NCI-H128 (cell line): ENCODE data around the gene EGLN3.

Source experiments
- DNase-seq: peaks from one replicate; lab custom pipeline; 2025; ENCODE audit not compliant: unreplicated experiment; lab: John Stamatoyannopoulos, UW

EGLN3 gene

GRCh38 chr14:33915682-33916081, 35.2 kb downstream of the EGLN3 start:
- DNase-seq = no peak

- no peak for DNase-seq
Observed at GRCh38 chr14:33914676-33915516, 36.0 kb downstream of the EGLN3 start.

- DNase-seq = no peak
Observed at GRCh38 chr14:33911046-33911445, 39.8 kb downstream of the EGLN3 start.

DNA sequence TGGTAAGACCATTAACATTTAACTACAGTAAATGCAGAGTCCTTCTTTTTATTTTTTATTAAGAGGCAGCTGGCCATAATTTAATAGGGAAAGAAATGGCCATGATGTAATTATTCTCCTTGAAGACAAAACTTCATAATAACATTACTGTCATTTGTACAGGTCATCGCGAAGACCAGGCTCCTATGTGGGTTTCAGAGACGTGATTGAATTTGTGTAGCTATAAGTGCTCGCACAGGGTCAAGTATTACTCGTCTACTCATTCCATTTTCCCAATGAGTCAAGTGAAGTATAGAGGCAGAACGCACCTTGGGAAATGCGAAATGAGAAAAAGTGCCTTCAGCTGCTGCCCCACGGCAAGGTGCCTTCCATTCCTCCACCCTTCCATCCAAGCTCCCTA, 40.4 kb downstream of the EGLN3 start:
- DNase-seq = no peak

DNA sequence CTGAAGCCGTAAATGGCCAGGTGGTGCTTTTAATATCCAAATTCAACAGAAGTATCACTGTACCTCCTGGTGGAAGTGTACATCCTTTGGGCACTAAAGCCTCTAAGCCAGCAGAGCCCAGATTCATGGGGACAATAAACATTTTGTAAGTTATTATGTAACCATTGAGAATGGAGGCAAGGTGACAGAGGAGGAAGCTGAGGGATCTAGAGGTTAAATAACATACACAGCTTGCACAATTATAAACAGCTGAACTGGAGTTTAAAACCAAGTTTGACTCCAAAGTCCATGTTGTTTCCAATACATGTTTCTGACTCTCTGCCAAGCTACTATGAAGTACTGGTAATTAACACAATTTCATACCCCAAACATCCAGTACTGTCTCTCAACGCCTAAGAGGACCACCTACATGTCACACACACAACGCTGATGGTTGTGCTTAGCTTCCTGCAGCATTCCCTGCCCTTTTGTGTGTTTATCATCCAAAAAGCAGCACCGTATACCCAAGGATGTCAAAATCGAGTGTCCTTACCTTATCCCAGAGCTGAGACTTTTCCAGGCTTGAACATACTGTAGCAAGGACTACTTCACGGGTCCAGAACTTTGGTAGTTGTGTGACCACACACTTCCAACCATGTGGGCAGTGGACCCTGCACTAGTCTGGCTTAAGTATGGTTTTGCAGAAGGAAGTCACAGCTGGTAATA, 41.3 kb downstream of the EGLN3 start:
- DNase-seq = no peak

GRCh38 chr14:33908540-33909223, 42.2 kb downstream of the EGLN3 start:
- DNase-seq = no peak

GRCh38 chr14:33906968-33907367, 43.9 kb downstream of the EGLN3 start:
- no peak for DNase-seq

DNA sequence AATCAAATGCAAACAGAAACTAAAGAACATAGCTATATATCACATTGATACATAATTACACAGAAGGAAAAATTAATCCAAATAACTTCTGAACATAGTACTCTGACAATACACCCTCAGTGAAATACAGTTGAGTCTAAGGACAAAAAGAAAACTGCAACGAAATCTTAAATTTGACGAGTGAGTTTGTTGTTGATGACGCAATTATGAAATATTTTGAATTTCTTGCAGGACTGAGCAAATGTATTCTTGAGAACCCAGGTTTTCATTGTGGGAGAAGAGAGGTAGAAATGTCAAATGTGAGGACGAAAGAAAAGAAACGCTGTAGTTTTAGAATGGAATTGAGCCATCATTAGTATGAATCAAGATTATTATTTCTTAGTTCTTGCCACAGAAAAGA, 46.3 kb downstream of the EGLN3 start:
- no peak for DNase-seq

DNA sequence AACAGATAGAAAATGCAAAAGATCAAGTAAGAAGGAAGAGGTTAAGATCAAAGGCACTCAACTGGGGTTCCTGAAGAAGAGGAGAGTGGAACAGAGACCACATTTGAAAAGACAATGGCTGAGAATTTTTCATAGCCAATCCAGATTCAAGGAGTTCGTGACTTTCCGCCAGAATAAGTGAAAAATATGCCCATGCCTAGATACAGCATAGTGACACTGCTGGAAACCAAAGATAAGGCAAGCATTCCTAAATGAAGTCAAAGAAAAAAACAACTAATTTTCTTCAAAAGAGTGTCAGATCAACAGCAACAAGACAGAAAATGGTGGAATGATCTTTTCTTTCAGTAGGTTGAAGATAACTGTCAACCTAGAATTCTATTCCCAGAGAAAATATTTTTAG, 47.5 kb downstream of the EGLN3 start:
- no peak for DNase-seq

DNA sequence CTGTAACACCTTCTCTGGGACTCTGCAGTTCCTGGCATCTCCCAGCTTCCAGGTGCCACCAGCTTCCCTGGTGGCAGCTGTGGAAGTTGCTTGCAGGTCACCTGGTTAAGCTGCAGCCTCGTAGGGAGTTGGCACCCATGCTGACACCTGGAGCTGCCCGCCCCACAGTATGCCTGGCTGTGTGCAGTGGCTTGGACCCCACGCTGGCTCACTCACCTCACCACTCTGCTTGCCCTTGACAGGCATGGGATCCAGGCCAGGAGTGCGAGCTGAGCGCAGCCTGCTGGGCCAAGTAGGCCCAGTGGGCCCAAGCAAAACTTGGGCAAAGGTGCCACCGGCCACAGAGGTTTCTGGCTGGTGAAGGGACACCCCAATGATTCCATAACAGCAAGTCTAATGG, 48.5 kb downstream of the EGLN3 start:
- no peak for DNase-seq

DNA sequence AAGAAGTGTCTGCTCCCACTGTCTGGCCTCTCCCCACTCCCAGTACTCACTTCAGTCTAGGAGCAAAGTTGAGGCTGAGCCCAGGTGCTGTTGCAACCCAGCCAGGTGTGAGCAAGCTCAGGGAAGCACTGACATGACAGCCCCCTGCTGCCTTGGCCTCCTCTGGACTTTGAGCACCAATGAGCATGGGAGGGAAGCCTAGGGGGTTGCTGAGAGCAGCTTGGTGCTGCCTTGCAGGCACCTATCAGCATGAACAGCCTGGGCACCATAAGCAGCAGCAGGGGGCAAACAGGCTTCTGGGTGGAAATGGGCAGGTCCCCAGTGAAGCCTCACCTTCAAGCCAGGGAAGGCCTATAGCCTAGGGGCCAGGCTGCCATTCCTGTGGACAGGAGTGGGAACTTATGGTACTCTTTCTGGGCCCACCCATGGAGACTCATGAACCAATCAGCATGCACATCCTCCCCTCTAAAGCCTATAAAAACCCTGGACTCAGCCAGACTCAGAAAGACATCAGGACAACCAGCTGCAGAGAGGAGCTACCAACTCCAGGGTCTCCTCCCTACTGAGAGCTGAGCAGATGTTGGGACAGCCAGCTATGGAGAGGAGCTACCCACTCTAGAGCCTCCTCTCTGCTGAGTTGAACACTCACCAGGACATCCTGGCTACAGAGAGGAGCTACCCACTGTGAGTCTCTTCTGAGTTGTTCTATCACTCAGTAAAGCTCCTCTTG, 49.3 kb downstream of the EGLN3 start:
- no peak for DNase-seq

DNA sequence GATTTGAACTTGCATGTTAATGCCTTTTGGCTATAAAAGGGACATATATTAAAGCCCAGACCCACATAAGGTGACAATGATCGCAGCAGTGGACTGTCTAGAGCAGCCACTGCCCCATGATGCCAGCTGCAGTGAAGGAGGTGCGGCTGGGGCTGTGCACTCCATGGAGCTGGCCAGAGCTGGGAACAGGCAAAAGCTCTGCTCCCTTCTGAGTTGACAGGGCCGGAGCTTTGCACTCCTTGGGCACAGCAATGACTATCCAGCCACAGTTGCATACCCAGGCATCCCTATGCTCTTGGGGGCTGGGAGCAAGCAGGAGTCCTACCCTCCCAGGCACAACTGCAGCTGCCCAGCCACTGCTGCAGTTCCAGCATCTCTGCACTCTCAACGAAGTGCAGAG, 50.2 kb downstream of the EGLN3 start:
- no peak for DNase-seq

GRCh38 chr14:33899723-33900341, 51.0 kb downstream of the EGLN3 start:
- no peak for DNase-seq

DNA sequence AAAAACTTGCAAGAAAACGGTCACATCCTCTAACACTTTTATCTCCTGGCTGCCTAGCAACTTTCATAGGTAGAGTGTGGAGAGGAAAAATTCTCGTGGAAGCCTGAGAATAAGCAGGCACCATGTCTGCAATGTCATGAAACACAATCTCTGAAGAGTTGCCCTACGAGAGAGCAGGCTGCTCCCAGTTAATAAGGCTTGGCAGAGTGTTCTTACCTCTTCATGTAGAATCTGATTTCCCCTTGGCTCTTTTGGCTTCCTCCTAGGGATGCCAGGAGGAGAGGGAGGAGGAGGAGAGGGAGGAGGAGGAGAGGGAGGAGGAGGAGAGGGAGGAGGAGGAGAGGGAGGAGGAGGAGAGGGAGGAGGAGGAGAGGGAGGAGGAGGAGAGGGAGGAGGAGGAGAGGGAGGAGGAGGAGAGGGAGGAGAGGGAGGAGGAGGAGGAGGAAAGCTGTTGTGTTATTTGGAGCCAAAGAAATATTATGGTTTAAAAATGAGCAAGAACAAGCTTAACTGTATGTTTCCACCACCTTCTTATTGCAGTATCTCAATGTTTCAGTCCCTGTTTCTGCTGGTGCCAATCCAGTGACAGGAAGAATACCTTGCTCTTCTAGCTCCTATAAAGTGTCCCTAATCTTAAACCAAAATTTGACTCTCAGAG, 52.9 kb downstream of the EGLN3 start:
- no peak for DNase-seq

DNA sequence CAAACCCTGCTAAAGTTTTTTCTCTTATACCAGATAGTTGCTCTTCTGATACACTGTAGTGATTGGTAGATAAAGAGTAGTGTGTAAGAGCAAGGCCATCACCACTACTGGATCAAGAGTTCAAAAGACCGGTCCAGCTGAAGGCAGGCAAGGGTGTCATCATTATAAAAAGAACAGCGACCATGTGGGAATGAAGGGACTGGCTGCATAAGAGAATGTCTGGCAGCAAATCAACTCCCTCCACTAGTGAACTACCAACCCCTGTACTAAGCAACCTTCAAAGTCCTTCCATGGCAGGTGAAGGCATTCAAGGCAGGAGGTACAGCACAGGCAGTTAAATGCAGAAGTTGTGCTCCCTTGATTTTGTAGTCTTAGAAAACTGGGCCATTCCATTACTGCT, 53.5 kb downstream of the EGLN3 start:
- DNase-seq = no peak

DNA sequence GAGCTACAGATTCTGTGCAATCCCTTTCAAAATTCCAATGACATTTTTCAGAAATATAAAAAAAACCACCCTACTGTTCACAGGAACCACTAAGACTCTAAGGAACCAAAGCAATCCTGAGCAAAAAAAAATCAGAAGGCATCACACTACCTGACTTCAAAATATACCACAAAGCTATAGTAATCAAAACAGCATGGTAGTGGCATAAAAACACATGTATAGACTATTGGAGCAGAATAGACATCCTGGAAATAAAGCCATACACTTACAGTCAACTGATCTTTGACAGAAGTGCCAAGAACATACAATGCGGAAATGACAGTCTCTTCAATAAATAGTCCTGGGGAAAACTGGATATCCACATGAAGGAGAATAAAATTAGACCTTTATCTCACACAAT, 56.5 kb downstream of the EGLN3 start:
- DNase-seq = no peak

DNA sequence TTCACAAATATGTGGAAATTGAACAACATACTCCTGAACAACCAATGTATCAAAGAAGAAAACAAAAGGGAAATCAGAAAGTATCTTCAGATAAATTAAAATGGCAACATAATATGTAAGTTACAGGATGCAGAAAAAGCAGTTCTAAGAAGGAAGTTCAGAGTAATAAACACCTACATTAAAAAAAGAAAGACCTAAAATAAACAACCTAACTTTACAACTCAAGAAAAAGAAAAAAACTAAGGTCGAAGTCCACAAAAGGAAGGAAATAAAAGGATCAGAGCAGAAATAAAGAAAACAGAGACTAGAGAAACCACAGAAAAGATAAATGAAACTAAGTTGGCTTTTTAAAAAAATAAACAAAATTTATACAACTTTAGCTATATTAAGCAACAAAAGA, 59.2 kb downstream of the EGLN3 start:
- DNase-seq = no peak

DNA sequence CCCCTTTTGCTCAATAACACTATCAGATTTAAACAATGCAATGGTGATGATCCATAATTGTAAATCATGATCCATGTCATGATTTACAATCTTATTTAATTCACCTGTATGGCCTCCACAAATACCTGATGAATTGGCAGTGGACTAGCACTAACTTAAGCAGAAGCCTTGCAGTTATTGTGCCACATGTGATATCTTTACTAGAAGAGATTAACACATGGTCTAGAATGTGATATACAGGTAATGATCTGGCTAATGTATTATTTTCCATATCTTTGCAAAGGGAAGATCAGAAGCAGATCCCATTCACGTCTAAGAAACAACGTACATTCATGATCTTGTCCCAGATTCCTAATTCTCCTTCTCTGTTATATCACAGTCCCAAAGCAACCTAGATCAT, 66.0 kb downstream of the EGLN3 start:
- no peak for DNase-seq

DNA sequence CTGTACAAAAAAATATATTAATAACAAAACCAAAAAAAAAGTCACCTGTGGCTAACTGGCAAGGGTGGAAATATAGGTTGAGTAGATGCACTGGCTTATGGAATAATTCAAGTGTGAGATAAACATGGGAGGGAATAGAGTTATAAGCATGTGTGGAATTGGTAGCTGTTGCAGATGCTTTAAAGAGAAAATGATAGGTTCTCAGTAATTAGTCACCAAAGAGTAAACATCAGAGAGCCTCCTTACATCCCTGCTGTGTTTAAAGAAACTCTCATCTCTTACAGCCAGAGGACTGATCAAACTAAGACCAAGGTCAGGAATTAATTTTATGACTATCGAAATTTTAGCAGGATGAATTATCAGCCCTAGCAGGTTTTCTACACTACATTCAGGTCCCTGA, 70.5 kb downstream of the EGLN3 start:
- DNase-seq = no peak

GRCh38 chr14:33879684-33880286, 71.1 kb downstream of the EGLN3 start:
- DNase-seq = no peak
